ENCODE data around the gene FILIP1L.
"Not testable (repeated sequence)": the region's sequence is repeated elsewhere in the genome, so short reads cannot be mapped to it uniquely, and the experiment has no call there.

FILIP1L gene

DNA sequence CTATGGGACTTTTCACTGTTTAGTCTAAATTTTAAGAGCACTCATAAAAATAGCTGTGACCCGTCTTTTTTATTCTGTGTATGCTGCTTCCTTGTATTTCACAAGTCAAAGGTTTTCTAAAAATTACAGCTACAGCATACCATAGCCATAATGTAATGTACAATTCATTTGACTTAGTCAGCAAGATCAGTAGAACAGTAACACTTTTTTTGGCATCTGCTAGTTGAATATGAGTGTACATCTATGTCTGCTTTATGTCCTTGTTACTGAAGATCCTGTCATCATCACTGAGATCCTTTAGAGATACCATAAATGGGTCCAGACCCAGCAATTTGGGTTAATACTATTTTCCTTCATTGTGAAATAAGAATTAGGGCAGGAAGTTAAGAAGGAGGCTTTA lies 254.5 kb downstream of the FILIP1L start:
- DNase-seq: no peak

DNA sequence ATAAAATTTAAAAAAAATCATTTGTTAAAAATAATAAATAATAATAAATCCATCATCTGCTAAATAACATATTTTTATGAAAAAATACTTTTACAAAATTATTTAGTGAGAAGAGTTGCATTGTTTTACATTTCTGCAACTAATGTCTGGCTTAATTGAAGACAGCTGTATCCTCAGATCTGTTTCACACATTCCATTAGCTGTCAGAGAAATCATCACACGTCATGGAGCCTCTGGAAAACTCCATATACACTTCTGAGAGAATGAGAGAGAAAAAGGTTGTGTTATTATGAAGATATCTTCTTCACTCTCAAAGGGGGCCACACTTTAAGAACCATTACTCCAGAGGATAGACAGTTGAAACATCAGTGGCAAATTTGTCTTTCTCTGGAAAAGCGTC lies 255.8 kb downstream of the FILIP1L start:
- no peak for DNase-seq

DNA sequence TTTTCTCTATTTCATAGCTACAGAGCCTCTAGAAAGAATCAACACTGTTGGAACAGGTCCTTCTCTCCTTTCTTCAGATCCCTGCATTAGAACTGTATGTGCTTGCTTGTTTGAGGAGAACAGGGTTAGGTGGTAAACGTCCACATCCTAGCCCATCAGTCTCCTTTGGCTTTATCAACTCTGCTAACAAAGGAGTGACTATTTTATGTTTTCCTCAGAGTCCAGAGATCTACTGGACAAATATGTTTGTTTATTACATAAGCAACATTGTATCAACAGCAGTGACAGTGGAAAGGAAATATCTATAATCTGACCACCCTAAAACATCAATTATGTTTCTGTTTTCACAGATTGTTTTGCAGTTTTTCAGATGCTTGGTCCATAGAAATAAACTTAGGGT lies 257.0 kb downstream of the FILIP1L start:
- DNase-seq: no peak

DNA sequence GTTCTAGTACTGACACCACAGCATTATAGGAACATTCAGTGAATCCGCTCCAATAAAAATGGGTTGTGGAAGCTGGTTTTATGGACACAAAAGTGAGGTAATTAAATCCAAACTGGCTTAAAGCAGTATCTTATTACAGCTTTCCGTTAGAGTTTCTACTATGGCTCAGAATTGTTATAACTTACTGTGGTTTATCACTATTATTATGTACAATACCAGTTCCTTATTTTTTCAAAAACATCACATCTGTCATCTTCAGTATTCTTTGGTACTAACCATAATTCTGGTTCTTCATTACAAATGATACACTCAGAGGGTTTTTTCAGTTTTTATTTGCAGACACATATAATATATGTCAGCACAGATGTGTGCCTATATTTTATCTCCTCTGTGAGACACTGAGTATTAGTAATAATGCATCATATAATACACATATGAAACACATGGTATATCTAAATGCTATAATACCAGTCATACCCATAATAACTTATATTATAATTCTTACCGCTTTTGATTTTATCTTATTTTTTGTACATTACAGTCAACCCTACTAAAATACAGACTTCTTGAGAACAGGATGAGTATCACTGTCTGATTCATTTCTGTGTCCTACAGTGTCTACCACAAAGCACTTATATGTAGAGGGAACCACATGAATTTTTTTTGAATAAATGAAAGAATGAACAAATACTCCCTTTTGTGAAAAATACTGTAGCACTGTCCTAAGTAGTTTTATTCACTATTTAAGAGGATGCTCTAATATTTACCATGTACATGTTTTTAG lies 257.7 kb downstream of the FILIP1L start:
- DNase-seq: no peak

DNA sequence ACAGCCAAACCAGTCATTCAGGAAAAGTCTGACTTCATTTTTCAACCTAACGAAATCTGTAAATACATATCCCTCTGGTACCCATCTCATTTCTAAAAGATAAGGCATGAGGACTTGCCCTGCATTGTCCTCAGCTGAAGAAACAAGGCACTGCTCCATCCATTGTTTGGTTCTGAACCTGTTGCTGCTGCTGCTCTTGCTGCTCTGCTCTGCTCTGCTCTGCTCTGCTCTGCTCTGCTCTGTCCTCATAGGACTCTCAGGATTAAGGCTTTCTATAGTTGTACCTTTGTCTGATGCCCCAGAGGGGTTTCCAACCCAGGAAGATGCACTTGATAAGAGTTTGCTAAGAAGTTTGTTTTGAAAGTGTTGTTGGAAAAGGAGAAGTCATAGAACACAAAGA lies 258.4 kb downstream of the FILIP1L start:
- no peak for DNase-seq

DNA sequence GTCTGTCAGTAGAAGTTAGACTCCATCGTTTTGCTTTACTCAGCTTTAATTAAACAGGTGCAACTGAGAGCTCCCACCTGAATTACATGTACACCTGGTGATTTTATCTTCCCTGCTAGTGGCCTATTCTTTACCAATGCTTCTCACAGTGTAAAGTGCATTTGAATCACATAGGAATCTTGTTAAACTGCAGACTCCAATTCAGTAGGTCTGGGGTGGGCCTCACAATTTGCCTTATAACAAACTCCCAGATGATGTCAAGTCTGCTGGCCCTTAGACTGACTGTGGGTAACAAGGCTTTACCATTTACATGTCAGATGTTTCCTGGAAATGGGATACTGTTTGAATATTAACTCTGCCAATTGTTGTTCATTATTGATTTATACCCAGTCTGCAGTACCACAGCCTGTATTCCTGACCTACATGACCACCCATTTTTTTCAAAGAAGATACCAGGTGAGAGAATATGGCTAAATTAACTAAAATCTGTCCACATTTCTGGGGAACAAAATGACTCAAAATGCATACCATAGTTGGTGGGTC lies 259.5 kb downstream of the FILIP1L start:
- DNase-seq: no peak

DNA sequence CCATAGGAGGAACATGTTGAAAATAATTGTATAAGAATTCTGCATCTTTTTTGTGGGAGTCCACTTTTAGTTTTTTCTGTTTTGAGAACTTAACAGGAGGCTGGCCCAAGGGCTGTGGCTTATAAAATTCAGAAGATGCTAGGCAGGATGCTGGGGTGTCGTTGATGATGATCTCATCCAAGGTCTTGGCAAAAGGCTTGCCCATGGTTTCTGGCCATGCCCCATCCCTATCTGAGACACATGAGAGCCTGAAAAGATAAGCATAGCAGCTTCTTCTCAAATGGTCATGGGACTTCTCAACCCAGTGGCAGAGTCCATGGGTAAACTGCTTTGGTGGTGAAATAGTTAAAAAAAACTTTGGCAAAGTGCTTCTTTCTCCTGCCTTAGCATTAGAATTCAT lies 261.4 kb downstream of the FILIP1L start:
- no peak for DNase-seq

DNA sequence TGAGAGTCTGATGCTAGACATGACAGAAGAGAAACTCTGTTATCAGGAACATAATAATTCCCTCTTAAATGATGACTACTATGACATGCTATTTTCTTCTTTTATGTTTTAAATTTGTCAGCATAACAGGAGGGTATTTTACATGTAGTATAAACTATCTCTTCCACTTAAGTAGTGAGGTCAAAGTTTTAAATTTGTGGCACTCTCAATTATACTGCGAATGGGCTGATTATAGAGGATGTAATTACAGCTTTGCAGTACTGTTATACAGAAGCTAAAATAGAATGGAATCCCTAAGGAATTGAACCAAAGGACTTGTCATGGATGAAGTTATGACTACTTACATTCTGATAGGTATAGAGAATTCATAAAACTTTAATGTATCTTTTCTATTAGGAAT lies 262.3 kb downstream of the FILIP1L start:
- no peak for DNase-seq

DNA sequence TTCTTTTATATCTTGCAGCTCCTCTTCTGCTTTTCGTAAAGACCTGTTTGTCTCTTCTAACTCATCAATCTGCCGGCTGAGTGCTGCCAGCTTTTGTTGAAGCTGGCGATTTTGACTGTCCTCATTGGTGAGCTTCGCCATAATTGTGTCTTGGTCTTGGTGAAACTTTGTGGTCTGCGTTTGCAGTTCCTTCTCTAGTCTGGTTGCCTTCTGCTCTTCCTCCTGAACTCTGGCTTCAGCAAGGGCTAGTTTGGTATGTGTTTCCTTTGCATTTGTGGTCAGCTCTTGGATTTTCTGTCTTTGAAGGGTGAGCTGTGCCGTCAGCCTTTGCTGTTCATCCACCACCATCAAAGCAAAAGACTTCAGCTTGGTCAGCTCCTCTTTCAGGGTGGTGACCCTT lies 263.7 kb downstream of the FILIP1L start:
- no peak for DNase-seq

DNA sequence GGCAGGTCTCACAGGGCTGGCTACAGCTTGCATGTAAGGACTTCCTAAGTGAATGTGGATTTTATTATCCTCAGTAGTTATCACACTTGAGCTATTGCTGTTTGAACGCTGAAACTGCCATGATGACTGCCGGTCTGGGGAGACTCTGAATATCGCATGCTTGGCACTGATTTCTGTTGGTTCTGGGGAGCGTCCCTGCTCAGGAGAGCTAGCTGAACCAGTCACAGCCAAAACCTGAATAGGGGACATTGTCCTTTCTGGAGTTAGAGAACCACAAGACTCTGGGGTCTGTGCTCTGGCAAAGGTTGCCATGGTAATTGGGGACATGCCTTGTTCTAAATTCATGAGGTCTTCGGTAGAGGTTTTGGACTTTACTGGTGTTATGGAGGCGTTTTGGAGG lies 265.9 kb downstream of the FILIP1L start:
- no peak for DNase-seq

DNA sequence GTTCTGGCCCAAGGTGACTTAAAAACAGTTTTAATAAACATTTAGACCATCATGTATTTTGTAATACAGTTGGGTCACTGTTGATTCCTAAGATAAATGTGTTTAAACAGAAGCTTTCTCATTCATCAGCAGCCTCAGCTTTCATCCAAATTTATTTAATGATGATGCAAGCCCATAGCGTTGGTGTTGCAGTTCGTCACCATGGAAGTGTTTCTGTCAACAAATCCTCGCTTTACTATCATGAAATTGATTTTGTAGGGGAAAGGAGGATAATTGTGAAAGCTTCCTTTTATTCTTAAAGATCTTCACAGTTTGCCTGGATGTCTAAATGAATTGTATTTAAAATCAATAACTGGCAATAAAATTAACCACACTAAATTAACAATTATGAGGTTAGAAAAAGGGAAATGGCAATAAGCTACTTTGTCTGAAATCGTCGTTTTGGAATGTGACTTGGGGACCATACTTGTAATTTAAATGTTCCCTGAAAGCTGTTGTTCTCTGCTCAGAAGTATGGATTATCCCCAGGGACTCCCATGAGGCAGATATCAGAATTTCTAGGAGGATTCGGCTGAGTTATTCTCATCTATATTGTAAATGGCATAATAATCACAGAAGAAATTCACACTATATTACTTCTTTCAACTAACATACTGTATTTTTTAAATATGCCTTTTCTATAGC lies 267.7 kb downstream of the FILIP1L start:
- DNase-seq: no peak

DNA sequence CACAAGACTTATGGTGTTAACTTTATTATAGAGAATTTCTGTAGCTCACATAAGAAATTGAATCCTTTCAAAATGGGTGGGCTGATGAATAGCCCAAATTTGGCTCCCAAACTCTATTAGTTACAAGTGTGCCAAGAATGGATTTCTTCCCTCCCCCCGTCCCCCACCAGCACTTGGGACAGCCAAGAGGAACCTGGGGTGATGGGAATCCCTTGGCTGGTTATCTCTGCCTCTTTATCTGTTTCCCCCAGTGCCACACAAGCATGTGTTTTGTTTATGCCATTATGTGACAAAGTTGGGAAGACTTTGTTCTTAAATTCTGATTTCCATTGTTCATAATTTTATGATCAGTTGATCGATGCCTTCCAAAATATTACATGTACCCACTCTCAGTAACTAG lies 268.3 kb downstream of the FILIP1L start:
- no peak for DNase-seq

DNA sequence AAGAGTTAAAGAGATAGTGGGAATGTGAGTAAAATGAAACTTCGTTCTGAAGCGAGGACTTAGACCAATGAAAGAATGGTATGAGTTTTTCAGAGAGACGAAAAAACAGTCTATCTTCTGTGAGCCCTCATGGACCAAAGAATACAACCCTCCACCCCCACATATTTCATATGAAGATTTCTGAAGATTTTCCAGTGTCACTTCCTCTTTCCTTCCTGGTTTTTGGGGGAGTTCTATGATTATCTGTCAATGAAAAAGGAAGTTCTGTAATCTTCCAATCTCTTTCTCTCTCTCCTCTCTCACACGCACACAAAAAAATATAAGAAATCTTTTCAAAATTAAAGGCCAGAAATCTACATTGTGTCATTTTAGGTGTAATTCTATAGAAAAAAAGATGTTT lies 269.0 kb downstream of the FILIP1L start:
- DNase-seq: no peak

DNA sequence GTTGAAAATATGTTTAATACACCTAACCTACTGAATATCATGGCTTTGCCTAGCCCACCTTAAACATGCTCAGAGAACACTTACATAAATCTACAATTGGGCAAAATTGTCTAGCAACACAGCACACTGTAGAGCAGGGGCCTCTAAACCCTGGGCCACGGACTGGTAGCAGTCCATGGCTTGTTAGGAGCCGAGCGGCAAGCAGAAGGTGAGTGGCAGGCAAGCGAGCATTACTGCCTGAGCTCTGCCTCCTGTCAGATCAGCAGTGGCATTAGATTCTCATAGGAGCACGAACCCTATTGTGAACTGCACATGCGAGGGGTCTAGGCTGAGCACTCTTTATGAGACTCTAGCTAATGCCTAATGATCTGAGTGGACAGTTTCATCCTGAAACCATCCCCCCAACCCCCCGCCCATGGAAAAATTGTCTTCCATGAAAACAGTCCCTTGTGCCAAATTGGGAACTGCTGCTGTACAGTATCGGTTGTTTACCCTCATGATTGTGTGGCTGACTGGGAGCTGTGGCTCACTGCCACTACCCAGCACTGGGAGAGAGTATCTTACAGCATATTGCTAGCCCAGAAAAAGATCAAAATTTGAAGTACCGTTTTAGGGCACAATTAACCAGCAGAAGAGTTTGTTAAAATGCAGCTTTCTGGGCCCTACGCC lies 270.6 kb downstream of the FILIP1L start:
- DNase-seq: no peak

DNA sequence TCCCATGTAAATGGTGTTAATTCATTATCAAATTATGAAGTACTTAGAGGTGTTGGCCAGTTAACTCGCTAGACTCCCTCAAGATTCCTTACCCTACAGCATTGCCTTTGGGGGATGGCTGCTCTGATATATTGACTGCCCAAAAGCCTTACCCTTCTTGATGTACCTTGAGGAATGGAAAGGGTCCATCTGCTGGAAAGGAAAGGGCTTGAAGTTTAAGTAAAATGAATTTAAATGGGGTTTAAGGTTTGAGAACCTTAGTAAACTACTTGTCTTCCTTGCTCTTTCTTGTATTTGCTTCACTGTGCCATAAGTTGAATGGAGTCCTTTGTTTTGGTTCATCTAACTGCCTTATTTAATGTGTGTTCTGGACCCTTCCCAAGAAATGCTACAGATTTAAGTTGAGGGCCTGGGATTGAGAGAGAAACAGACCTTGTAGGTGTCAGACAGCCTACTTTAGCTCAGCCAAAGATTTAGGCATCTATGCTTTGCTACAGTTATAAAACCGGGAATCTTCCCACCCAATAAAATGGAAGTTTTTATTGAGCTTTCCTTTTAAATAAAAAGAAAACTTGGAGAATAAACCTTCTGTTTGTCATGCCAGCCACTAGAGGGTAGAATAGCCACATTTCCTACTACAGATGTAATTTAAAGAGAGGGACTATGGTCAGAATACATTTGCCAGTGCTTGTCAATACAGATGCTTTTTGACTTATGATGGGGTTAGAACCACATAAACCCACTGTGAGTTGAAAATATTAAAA lies 271.3 kb downstream of the FILIP1L start:
- DNase-seq: no peak

DNA sequence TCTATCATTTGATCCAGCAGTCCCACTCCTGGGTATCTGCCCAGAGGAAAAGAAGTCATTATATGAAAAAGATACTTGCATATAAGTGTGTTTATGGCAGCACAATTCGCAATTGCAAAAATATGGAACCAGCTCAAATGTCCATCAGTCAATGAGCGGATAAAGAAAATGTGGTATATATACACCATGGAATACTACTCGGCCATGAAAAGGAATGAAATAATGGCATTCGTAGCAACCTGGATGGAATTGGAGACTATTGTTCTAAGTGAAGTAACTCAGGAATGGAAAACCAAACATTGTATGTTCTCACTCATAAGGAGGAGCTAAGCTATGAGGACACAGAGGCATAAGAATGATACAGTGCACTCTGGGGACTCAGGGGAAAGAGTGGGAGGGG lies 272.4 kb downstream of the FILIP1L start:
- not testable (repeated sequence) for DNase-seq

DNA sequence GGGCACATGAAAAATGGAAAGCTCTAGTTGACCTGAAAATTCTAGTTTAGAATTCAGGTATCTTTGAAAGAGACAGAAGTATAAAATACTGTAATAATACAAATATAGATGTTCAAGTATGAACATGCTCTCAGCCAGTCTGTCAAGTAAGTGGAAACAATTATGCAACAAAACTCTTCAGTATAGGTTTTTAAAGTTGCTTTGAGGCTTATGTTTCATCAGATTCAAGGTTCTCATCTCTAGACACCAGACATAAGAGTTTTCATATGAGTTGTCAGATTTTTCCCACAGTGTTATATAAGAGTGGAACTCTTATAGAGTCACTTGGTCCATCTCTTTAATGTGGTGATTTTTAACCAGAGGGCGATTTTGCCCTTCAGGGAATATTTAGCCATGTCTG lies 274.7 kb downstream of the FILIP1L start:
- DNase-seq: no peak

DNA sequence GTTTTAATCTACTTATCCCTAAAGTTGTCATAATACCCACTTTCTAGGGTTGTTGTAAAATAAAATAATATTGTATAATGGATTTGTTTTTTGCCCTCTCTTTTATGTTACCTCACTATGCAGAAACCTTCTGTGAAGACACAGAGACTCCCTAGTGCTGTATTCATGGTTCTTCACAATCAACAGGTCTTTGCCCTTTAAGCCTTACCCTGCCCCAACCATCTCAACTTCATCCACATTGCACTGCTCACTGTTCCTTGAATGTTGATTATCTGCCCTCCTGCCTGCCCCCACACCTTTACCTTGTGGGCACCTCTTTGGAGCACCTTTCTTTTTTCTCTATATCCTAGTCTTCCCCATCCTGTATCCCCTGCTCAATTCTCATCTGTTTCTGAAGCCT lies 275.5 kb downstream of the FILIP1L start:
- no peak for DNase-seq

DNA sequence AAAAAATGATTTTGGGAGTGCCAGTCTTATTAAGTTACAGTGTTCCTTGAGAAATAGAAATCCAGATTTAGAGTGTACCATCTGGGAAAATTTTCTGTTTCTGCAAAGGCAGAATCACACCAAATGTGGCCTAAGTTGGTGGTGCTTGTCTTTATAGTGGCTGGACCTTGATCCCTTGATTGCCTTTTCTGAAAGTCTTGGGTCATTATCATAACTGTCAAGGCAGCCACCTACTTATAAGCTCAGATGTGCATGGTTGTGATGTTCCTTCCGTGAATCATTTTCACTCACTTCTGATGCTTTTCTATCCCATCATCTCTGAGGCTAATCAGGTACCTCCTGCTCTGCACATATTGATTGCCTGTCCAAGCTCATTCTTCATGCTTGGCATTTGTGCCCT lies 276.6 kb downstream of the FILIP1L start:
- DNase-seq: no peak

DNA sequence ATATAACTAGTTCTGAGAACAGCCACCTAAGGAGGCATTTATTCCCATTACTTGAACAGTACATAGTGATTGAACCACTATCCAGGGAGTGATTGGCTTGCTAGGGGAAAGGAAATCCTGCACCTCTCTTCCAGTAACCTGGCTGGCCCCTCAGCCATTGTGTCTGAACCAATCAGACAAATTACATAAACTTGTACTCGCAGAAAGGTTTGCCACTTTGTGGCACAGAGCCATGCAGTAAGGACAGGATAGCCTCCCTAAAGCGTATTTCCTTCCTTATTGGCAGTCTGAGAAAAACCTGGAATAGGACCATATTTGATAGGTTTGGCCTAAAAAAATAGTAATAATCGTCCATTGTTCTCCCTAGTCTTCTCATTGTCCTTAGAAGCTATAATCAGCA lies 277.6 kb downstream of the FILIP1L start:
- DNase-seq: no peak

DNA sequence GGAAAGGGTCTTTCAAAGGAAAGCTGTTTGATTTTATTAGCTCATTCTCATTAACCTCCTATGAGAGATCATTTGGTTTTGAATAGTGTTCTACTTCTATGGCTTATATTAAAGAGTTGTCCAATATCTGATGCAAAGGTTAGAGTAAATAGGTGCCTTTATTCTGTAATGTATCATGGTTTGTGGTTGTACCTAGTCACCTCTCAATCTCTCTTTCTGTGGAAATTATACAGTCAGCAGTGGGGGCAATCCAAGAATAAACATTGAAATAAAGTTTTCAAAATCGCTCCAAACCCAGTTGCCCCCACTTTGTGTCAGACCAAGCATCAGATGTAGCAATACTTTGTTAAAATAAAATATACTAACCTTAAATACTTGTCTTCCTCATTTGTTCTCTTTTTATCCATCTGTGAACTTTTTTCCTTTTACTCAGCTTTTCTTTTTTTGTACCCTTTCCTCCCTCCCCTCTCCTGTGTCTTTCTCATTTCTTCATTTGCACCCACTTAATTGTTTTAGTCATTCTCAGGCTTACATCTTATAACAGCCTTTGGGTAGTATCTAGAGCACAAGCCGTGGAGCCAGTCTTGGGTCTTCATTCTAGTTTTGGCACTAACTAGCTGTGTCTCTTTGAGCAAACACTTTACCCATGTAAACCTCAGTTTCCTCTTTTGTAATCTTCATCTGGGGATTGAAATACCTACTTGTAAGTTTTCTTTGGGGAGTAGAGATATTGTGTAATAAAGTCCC lies 279.9 kb downstream of the FILIP1L start:
- DNase-seq: no peak

DNA sequence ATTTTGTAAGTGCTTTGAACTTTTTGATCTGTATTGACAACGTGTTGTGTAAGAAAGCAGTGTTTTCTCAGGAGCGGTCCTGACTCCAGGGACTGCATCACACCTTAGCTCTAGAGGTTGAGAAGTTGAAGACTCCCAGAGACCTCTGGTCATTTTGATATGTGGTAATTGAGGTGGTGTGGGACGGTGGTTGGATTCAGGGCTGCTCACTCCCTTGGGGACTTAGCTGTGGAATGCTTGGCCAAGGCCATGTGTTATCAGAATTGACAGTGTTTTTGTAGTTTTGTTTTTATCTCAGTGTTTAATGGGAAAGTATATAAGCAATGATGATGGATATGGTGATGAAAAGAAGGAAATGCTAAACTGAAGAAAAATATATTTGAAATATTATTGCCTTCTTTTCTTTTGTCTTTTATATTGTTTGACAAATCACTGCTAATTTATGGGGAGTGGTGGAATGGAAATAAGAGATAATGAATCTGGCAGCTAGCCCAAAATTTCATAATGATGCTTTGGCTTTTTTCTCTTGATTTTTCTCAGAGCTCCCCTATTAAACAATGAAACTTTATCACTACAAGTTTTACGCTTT lies 280.6 kb downstream of the FILIP1L start:
- DNase-seq: no peak

Data from activated CD4-positive, CD25-positive, alpha-beta regulatory T cell (primary cell).